ENCODE results near the gene NPC2.

The NPC2 gene

DNA sequence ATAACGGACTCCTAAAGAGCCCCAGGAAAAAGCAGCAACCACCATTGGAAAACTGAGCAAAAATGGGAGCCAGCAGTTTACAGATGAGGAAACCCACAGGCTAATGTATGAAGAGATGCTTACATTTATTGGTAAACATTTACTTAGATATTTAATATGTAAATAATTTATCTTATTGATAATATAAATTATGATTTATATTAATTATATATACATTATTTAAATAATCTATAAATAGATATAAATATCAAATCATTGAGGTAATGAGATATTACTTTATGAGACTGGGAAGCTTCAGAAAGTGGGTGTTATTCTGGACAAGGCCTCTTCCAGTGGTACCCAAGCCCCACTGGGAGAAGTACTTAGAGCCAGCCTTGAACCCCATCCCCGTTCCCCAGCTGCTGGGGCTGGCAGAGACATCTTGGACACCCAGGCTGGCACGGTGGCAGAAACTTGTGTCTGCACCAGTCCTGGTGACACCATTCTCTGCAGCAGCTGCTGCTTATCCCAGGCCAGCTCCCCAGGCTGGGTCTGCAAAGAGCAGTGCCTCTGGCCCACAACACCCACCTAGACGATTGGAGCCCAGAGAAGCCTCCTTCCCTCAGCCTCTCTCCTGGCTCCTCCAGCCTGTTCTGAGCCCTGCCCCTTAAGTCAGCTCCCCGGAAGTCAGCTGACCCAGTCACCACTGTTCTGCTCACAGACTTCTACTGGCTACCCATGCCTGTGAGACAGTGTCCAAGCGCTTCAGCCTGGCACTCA lies 26.4 kb upstream of the NPC2 start:
- in situ Hi-C loops (cut with MboI; ENCODE audit: low sequenced_read_pairs) = no loop called here

DNA sequence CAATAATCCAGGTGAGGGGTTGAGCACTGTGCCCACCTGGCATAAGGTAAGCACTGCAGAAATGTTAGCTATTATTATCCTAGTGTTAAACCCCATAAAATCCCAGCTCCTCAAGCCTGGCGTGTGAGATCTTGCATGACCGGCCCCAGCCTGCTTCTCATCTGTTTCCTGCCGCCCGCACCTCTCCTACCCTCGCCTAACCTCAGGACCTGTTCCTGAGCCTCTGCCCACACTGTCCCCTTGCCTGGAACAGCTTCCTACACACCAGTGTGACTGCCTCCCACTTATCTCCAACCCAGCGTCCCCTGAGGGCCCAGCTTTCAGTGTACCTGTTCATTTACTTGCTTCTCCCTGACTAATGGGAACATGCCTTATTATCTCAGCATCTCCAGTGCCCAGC lies 25.1 kb upstream of the NPC2 start:
- in situ Hi-C loops (cut with MboI; ENCODE audit: low sequenced_read_pairs) = no loop called here

DNA sequence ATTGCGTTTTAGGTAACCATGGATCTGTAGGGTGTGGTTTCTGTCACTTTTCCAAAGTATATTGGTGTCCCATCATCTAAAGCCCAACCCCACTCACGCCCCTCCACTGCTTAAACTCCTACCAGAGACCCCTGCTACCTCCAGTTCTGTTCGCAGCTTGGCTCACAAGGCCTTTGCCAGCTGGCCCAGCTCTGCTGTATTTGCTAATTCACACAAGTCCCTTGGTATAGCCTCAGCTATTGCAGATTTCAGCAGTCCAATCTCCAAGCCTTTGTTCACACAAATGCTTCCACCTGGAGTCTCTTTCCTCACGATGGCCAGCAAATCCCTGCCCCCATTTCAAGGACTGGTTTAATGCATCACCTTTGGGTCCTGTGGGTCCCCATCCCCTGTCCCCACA lies 24.6 kb upstream of the NPC2 start:
- in situ Hi-C loops (cut with MboI; ENCODE audit: low sequenced_read_pairs) = no loop called here

DNA sequence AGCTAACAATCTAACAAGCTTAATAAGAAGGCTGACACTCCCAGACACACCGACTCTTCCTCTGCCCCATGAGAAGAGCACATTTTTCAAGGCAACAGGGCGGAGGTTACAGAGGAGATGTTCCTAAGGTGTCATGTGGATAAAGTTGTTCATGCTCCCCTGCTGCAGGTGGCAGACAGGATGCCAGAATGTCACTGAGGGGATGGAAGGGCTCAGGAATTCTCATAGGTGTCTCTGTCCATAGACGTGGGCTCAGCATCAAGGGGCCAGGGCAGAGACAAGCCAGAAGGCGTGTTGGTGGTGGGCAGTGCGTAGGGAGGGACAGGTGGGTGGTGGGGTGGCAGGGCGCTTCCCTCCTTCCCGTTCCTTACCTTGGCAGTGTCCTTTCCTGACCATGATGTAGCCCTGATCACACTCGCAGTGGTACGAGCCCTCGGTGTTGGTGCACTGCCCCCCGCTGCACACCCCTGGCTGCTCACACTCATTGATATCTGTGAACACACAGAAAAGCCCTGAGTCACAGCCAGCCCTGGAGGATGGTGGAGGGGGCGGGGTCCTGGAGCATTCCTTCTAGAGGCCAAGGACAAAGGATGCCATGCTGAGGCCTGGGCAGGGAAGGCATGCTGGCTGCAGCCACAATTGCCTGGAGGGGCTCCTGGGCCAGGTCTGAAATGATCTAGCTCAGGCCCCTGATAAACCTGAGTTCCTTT lies 23.5 kb upstream of the NPC2 start:
- in situ Hi-C loops (cut with MboI; ENCODE audit: low sequenced_read_pairs) = no loop called here

DNA sequence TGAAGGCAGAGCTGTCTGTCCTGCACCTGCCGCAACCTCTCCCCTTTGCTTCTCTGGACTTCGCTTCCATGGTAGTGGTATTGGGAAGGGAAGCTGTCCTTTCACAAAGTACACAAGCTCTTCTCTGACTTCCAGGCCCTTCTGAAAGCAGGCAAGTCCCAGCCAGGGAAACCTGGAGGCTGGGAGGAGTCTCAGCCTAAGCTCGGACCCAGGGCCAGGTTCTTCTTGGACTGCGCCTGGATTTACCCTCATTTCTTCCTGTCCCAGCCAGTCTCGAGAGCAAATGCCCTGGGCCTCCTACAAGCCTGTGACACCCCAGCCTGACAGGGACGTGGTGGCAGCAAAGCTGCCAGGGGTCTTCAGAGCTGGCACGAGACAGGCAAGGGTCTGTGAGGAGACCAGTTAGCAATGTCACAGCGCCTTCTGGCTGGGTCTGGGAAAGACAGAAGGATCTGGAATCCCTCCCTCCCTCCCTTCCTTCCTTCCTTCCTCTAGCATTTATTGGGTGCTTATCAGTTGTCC lies 22.8 kb upstream of the NPC2 start:
- in situ Hi-C loops (cut with MboI; ENCODE audit: low sequenced_read_pairs) = no loop called here

DNA sequence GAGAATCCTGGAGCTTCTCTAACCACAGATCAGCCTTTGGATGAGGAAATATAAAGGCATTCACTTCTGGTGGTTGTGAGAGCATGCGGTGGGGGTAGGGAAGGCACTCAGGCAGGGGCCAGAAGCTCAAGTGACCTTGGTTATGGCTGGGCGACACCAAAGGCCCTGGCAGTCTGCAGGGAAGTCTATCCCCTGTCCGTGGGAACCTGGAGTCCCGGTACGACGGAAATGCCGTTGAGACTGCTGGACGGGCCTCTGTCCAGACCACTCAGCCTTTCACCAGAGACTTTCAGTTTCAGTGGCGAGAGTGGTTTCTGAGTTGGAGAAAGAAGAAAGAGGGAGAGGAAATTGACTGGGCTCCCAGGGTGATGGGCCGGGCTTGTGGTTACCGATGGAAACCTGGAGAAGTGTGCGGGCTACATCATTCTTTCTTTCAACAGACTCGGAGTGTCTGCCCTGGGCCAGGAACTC lies 21.4 kb upstream of the NPC2 start:
- in situ Hi-C loops (cut with MboI; ENCODE audit: low sequenced_read_pairs) = no loop called here

DNA sequence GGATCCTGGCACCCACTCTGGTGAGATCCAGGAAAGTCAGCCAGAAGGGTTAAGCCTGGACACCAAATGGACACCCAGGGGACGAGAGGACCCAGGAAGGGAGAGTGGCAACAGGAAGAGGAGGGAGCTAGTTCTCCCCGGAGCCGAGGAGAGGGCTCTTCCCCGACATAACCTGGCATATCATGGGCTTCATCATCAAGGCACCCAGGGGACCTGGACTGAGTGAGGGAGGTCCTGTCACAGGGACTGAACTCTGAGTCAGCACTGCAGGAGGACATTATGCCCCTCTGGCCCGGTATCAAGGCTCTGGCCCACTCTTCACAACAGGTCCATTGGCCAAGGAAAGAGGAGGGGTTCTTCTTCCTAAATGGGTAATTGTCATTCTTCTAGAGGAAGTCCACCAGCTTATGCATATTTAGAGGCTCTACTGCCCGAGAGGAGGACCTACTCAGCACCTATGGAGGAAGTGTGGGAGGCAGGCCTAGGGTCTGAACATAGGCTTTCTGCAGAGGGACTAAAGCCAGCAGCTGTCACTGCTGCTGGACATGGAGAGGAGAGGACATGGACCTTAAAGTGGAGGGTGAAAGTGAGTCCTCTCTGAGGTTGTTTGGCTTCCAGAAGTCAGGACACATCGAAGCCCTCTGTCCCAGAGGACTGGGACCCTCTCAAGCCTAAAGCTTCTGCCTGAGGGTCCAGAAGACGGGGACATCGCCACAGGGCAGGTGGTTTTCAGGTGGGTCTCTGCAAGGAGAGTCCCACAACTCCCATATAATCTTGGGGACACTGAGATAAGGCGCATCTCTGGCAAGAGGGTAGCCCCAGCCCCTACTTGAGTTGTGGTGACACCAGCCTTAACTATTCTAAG lies 19.1 kb upstream of the NPC2 start:
- in situ Hi-C loops (cut with MboI; ENCODE audit: low sequenced_read_pairs) = no loop called here

DNA sequence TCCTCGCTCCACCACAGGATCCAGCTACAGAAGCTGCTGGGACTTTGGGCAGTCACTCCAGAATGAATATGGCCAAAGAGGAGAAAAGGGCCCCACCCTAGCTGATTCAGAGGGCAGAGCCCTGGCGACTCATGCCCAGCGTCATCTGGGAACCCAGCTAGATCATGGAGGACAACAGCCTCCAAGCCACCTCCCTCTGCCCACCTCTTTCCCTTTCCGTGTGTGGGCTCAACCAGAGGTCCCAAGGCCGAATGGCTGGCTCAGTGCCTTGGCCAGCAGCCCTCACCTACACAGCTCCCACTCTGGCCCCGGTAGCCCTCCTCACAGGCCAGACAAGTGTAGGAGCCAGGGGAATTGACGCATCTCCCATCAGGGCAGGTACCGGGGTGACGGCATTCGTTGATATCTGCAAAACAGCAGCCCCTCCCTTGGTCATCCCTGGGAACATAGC lies 17.9 kb upstream of the NPC2 start:
- in situ Hi-C loops (cut with MboI; ENCODE audit: low sequenced_read_pairs) = no loop called here

DNA sequence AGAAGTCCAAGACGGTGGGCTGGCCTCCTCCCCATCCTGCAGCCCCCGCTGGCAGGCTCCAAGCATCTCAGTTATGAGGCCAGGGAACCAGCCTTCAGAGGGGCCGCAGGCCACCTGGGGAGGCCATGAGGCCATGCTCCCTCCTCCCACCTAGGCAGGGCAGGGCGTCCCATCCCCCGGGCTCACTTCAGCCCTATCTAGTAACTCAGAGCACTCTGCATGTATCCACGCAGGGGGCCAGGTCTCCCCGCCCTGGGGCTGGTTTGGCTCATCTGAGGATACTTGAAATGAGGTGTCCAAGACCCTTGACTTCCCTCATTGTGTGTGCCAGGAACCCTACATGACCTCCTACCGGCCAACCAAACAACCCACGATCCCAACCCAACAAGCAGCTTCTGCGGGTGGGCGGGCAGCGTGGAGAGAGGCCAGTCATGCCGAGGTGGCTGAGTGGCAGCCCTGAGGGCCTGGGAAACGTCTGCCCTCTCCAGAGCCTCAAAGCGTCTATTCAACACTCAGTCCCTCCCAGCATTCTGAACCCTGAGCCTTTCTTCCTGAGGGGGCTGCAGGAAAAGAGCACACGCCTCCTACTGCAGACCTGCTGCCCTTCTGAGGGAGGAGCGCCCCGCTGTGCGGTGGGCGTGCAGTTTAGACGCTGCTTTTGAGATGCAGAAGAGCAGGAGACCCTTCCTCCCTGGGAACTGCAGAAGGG lies 17.3 kb upstream of the NPC2 start:
- in situ Hi-C loops (cut with MboI; ENCODE audit: low sequenced_read_pairs) = no loop called here

DNA sequence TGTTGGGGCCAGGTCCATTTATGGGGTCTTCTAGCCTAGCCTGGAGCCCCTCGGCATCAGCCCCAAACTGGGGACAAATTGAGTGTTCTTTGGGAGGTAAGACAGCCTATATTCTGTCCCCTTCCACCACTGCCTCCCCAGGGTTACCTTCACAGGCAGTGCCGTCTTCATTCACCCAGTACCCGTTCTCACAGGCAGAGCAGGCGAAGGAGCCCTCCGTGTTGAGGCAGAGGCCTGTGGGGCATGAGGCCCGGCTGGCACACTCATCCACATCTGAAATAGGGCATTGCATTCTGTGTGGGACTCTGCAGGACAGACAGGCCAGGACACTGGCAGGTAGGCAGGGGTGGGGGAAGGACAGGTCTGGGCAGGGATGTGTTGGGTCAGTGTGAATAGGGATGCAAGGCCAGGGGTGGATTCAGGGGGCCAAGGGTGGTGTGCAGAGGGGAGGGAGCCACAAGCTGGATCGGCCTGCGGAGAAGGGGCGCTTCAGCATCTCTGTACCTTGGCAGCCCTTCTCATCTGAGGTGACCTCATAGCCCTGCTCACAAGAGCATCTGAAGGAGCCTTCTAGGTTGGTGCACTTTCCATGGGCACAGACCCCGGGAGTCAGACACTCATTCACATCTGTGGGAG lies 16.6 kb upstream of the NPC2 start:
- in situ Hi-C loops (cut with MboI; ENCODE audit: low sequenced_read_pairs) = no loop called here

DNA sequence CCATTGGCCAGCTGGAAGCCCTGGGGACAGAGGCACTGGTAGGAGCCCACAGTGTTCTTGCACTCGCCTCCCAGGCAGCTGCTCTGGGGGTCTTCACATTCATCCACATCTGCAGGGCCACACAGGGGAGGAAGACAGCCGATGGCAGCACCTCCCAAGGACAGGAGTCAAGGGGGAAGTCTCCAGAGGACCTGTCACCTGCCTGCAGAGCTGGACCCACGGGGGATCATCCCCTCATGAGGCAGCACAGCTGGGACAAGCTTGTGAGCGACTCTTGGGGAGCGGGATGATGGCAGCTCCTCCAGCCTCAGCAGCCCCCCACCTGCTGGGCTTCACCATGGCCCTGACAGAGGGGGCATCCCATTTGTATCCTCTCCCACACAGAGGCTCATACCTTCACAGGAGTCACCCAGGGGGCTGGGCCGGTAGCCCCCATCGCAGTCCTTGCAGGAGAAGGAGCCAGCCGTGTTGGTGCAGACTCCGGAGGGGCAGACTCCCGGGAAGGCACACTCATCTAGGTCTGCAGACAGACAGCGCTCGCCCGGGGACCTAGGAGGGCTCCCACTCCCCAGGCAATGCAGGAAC lies 15.8 kb upstream of the NPC2 start:
- in situ Hi-C loops (cut with MboI; ENCODE audit: low sequenced_read_pairs) = no loop called here

DNA sequence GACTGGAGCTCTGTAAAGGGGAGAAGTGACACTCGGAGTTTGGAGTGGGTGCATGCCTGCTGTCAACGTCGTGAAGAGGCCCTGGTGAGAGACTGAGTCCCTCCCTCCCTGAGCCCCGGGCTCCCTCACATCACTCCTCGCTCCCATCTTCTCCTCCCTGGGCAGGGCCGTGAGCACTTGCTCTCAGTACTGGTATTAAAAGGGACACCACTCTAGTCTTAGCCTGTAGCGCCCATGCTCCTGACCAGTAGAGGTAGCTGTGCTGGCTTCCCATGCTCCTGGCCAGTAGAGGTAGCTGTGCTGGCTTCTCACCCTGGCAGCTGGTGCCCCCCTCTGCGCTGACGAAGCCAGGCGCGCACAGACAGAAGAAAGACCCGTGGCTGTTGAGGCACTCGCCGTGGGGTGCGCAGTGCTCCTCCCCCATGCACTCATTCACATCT lies 15.2 kb upstream of the NPC2 start:
- in situ Hi-C loops (cut with MboI; ENCODE audit: low sequenced_read_pairs) = no loop called here

DNA sequence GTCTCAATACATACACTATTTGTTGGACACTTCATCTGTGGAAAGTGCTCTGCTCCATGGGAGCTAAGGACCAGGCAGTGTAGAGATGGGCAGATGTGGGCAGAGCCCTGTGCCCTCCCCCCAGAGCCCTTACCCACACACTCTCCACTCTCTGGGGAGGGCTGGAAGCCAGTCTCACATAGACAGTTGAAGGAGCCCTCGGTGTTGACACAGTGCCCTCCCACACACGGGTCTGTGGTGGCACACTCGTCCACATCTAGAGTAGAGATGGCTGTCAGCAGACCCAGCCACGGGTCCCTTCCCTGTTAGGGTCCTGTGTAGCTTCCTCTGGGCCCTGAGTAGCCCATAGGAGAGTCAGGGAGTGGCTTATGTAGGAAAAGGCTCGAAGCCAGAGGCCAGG lies 14.7 kb upstream of the NPC2 start:
- in situ Hi-C loops (cut with MboI; ENCODE audit: low sequenced_read_pairs) = no loop called here

DNA sequence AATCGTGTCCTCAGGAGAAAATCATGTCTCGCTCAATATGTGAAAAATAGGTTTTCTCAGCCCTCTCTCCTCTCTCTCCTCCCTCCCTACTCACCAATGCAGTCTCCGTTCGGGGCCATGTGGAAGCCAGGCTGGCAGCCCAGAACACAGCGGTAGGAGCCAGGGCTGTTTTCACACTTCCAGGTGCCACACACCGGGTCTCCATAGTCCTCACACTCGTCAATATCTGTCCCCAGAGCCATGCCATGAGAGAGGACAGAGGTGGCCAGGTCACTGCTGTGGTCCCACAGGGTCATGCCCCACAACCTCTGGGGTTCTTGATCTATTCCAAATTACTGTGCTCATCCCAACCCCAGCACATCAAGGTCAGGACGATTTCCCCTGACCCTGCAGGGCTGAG lies 14.0 kb upstream of the NPC2 start:
- in situ Hi-C loops (cut with MboI; ENCODE audit: low sequenced_read_pairs) = no loop called here

DNA sequence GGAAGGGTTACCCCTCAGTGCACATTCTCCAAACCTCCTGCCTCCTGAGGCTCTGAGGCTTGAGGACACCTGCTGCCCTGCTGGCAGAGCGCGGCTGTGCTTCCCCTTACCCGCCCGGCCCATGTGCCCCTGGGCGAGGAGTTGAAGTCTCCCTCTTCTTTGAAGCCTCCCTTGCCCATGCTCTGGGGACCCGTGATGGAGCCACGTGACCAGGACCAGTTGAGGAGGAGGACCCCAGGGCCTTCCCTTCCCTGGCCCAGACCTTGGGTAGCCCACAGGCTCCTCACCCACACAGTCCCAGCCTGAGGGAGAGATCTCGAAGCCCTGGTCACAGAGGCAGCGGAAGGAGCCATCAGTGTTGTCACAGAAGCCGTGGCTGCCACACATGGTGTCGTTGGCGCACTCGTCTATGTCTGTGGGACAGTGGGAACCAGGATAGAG lies 13.3 kb upstream of the NPC2 start:
- in situ Hi-C loops (cut with MboI; ENCODE audit: low sequenced_read_pairs) = no loop called here

DNA sequence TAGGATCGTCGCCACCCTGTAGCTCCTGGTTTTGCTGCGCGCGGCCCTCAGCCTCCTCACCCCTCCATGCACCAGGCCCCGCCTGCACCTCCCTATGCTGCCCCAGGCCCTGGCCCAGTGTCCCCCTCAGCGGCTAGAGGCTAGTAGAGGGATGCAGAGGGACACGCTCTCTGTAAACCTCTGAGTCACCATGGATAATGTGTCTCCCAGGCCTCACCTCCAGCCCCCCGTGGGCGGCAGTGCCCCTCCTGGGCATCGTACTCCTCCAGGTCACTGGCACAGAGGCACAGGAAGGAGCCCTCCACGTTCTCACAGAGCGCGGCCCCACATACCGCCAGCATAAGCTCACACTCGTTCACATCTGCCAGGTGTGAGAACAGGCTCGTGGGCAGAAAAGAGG lies 12.7 kb upstream of the NPC2 start:
- in situ Hi-C loops (cut with MboI; ENCODE audit: low sequenced_read_pairs) = no loop called here

DNA sequence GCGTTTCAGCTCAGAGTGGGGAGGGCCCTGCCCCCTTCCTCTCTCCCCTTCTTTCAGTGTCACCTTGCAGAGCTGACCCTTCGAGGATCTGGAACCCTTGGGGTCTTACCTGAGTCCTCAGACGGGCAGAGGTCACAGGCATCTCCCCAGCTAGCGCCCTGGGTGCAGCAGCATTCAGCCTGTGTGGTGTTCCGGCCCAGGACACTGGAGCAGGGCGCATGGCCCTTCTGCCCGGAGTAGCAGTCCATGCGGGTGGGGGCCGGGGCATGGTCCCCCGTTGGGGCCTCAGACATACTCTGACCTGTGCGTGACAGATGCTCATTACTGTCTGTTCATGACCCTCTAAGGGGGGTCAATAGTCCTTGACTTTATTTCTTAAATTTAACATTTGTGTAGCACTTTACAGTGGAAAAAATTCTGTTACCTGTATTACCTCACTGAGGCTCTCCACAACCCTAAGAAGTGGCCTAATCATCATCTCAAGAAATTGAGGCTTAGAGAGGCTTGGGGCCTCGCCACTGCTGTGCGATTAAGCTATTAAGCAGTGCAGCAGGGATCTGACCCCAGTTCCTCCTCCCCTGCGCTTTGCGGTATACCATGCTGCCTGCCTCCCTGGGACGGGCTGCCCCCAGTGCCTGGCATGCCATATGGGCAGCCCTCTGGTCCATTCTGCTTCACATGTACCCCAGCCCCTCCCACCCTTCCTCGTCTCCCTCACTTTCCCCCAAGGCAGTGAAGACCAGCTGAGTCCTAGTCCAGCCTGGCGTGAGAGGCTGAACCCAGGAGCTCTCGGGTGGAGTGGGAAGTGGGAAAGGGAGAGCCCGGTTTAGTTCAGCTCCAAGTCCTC lies 12.0 kb upstream of the NPC2 start:
- in situ Hi-C loops (cut with MboI; ENCODE audit: low sequenced_read_pairs) = no loop called here

DNA sequence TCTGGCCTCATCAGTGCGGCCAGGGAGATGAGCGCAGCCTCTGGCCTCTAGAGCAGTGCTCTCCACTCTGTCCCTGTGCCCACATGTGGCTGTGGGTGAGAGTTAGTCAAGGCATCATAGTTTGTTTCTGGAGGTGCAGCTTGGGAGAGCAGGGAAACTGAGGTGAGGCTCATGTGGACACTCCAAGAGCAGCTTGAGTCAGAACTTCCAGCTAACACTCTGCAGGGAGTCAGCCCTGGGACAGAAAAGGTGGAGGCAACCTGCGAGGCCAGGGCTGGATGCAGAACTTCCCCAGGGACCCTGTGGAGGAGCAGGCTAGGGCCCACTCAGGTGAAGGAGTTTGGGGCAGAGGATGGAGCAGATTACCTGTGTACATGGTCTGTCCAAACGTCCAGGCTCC lies 11.3 kb upstream of the NPC2 start:
- in situ Hi-C loops (cut with MboI; ENCODE audit: low sequenced_read_pairs) = no loop called here

DNA sequence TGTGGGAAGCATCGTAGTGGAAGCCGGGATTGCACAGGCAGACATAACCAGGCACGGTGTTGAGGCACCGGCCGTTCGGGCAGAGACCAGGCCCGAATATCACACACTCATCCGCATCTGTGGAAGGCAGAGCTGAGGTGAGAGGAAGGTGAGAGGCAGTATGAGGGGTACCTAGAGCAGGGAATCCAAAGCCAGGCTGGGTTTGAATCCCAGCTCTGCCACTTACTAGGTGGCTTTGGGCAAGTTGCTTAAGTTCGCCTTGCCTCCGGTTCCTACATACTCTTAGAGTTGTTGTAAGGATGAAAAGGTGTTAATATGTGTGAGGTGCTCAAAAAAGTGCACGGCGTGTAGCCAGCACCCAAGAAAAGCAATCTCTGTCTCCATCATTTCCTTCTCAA lies 10.8 kb upstream of the NPC2 start:
- in situ Hi-C loops (cut with MboI; ENCODE audit: low sequenced_read_pairs) = no loop called here
